HFF-Myc (cell line): Measurements from ENCODE around the gene ABCA4.

Source experiments
- DNase-seq: peaks from one replicate; pipeline ENCODE4 v3.0.0-alpha.2; 2011; ENCODE audit warnings: low read depth; ENCODE audit errors: extremely low read depth
- H3K4me3 ChIP-seq: replicated peaks from 2 replicates; pipeline ENCODE4 v1.5.1; 2011; ENCODE audit warnings: low read depth, mild to moderate bottlenecking, control low read depth, low read length
- CTCF ChIP-seq: IDR thresholded peaks from 2 replicates; pipeline ENCODE4 v1.5.1; 2012; ENCODE audit warnings: mild to moderate bottlenecking, low read depth, low read length, control low read depth; ENCODE audit errors: missing control alignments

ABCA4 gene

GRCh38 chr1:94072840-94073522, 48.0 kb downstream of the ABCA4 start:
- no peak for DNase-seq
- no peak for TF ChIP-seq CTCF
- no peak overlapping the region for H3K4me3 ChIP-seq

GRCh38 chr1:94071976-94072375, 49.0 kb downstream of the ABCA4 start:
- no peak for DNase-seq
- TF ChIP-seq CTCF = no peak

GRCh38 chr1:94071391-94071790, 49.6 kb downstream of the ABCA4 start:
- DNase-seq = no peak
- TF ChIP-seq CTCF = no peak
- H3K4me3 ChIP-seq = no peak overlapping the region

More at GRCh38 chr1:94071976-94072375, 49.0 kb downstream of the ABCA4 start:
- no peak overlapping the region for H3K4me3 ChIP-seq

GRCh38 chr1:94070865-94071264, 50.1 kb downstream of the ABCA4 start:
- DNase-seq = no peak
- no peak for TF ChIP-seq CTCF
- no peak overlapping the region for H3K4me3 ChIP-seq

- DNase-seq = no peak
- TF ChIP-seq CTCF = no peak
- no peak overlapping the region for H3K4me3 ChIP-seq
These were observed 51.0 kb downstream of the ABCA4 start for GRCh38 chr1:94069919-94070285.

- DNase-seq = no peak
- H3K4me3 ChIP-seq = no peak overlapping the region
- no peak for TF ChIP-seq CTCF
These were observed 51.7 kb downstream of the ABCA4 start for GRCh38 chr1:94068999-94069918.
